Right cardiac atrium (tissue), 5 donors: ENCODE measurements around the gene HIVEP2. TPM values are rescaled to one million over a fixed set of nuclear protein-coding genes. Genes with fewer than 3 reads are reported as not detected.
A peak's percentile ranks its signal among the peaks of the same experiment; 100 is the strongest.

ENCODE experiments used
- ATAC-seq, 2 donors: fragments of 200-7000 bp; cut with Tn5 transposase; one replicate each; pipeline versions ENCODE4 v1.8.0 to v1.9.1; 2020; ENCODE audit warnings: moderate library complexity in 2 of 2, mild to moderate bottlenecking in 1 of 2
- DNase-seq, 3 donors: peaks; one replicate each; pipeline ENCODE4 v3.0.0-alpha.2; 2020
- H3K27ac ChIP-seq: one replicate; pipeline ENCODE4 v1.5.1; 2013; ENCODE audit warnings: mild to moderate bottlenecking, low read length, control low read depth, moderate library complexity
- H3K27me3 ChIP-seq: one replicate; pipeline ENCODE4 v1.6.1; 2013; ENCODE audit not compliant: control insufficient read depth, insufficient read depth
- H3K4me1 ChIP-seq: one replicate; pipeline ENCODE4 v1.6.1; 2013; ENCODE audit warnings: low read length; ENCODE audit not compliant: control insufficient read depth, insufficient read depth
- H3K4me3 ChIP-seq: one replicate; pipeline ENCODE4 v1.5.1; 2013; ENCODE audit warnings: low read length, control low read depth
- H3K9me3 ChIP-seq: one replicate; pipeline ENCODE4 v1.6.1; 2013; ENCODE audit warnings: low read length; ENCODE audit not compliant: control insufficient read depth
- WGBS: extraction: QIAGEN DNeasy Blood & Tissue Kit; methylation state at CpG from one replicate; pipeline ENCODE4 v1.1.7; 2013; 5-methylcytosine and 5-hydroxymethylcytosine counted together
- intact Hi-C, 4 donors: fragments of 100-400 bp; cut with DNase I; formaldehyde crosslinking; loops; one replicate each; pipeline versions ENCODE4 v1.11.0 to v1.14.0; 2022 to 2023
- polyA plus RNA-seq: library from polyadenylated mRNA; stranded (reverse); fragments of 200-250 nt; gene quantifications from one replicate; pipeline ENCODE4 v1.2.3, GENCODE V29; 2013
- total RNA-seq, 4 donors: library from RNA; stranded (reverse); fragmentation: NEBNext Ultra II Directional; extraction: Animal tissue kit (Norgen Biotek cat#: 25700); gene quantifications; one replicate each; pipeline ENCODE4 v1.2.1, GENCODE V29; 2021
- donor health status: healthy with polysubstance abuse.
- donor health status: DM: no; HTN: yes; CAD: no.
- donor health status: DM: no; HTN: no; CAD: no.
- donor health status: DM: no; HTN: yes; CAD: no; lungs with severe emphysema.
- donor health status: DM: yes; HTN: yes; CAD: no.

HIVEP2 gene
- total and polyA plus RNA-seq, 5 donors: 4.5 to 29.0 (median 15.6) TPM

DNA sequence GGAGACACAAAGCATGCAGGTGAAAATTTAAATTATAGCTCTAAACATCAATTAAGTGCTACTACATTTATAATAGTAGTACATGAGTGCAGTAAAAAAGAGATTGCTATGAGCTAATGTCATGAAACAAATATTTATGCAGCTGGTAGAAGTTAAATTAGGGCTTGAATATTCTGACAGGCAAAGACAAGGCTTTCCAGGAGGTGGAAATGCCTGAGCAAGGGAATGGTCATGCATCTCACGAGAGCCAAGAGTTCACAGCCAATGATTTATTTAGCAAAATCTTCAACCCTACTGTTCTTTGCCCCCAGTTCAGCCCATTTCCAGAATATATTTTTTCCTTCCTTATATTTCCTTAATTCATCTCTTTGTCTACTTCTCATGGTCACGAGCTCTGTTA lies 128.9 kb downstream of the HIVEP2 start:
- no peak overlapping the region for H3K27ac ChIP-seq
- DNase-seq: no peak
- no peak overlapping the region for H3K4me3 ChIP-seq
- WGBS: 40% methylated on average over 2 of the region's 2 CpGs
- intact Hi-C loops: no loop called here
- ATAC-seq: no peak
- H3K9me3 ChIP-seq: no peaks in the 10 kb centered on the region
- H3K27me3 ChIP-seq: no peaks in the 10 kb centered on the region
- peaks cover 3% of the 10 kb centered on the region for H3K4me1 ChIP-seq

DNA sequence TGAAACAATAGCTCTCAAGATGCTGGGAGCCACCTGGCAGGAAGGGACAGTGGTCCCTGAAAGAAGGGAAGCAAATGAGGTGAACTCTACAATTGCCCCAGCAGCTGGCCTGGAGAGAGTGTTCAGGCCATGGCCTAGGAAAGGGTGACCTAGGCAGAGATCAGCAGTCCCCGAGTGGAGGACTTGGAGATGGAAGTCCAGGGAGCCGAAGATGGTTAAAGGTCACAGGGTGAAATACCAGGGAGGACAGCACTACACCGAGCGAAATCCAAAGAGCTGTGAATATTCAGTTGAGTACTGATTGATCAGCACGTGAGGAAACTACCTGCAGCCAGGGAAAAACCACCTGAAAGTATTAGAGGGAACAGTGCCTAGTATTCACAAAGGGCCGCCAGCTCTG lies 133.1 kb downstream of the HIVEP2 start:
- WGBS: 91% methylated on average over 6 of the region's 6 CpGs
- no peak for ATAC-seq
- H3K9me3 ChIP-seq: no peaks in the 10 kb centered on the region
- intact Hi-C loops: no loop called here
- no peak overlapping the region for H3K27ac ChIP-seq
- H3K27me3 ChIP-seq: no peaks in the 10 kb centered on the region
- H3K4me3 ChIP-seq: no peak overlapping the region
- peaks cover 3% of the 10 kb centered on the region for H3K4me1 ChIP-seq
- DNase-seq: no peak

DNA sequence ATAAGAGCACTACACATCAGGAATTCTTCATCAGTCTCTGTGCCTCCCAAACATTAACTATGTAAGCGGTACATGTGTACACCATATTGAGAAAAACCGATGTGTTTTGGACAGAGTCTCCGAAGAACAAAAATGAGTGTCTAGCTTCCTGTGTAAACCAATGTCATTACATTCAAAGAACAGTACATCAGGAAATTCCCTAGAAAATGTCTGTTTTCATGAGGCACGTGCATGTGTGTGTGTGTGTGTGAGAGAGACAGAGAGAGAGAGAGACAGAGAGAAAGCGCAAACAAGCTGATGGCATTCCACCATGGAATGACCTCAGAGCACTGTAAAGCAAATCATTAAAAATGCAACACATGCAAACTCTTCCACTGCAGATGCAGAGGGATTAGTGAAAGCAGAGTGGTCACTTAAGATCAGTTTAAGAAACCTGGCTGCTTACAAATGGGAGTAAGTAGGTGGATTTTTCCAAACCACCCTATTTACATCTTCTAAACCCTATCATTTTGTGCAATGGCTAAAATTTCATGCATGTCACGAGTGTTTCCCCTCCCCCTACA lies 133.9 kb downstream of the HIVEP2 start:
- Histone ChIP-seq H3K4me1 (peaks cover 2% of the 10 kb centered on the region), H3K27me3 (no peaks in the 10 kb centered on the region), H3K27ac (no peak overlapping the region), H3K4me3 (no peak overlapping the region), H3K9me3 (no peaks in the 10 kb centered on the region)
- ATAC-seq: no peak
- no peak for DNase-seq
- 65% methylated on average over 6 of the region's 6 CpGs for WGBS
- intact Hi-C loops: no loop called here

DNA sequence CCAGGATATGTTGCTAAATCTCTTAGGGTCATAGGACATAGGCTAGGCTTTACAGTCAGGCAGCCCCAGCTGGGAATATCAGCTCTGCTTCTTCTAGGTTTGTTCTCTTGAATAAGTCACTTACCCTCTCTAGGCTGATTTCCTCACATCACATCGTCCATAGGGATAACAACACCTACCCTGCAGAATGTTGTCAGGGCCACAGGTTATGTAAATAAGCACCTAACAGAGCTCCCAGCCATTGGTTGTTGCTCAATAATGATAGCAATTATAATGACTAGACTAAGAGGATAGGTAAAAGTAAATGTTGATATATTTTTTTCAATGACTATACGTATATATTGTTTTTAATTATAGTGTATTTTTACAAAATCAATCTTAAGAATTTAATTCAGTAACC lies 135.0 kb downstream of the HIVEP2 start:
- H3K4me1 ChIP-seq: peaks cover 3% of the 10 kb centered on the region
- intact Hi-C loops: no loop called here
- WGBS: 92% methylated on average over 2 of the region's 2 CpGs
- H3K4me3 ChIP-seq: no peak overlapping the region
- H3K9me3 ChIP-seq: no peaks in the 10 kb centered on the region
- no peak for ATAC-seq
- no peak for DNase-seq
- no peaks in the 10 kb centered on the region for H3K27me3 ChIP-seq
- no peak overlapping the region for H3K27ac ChIP-seq

DNA sequence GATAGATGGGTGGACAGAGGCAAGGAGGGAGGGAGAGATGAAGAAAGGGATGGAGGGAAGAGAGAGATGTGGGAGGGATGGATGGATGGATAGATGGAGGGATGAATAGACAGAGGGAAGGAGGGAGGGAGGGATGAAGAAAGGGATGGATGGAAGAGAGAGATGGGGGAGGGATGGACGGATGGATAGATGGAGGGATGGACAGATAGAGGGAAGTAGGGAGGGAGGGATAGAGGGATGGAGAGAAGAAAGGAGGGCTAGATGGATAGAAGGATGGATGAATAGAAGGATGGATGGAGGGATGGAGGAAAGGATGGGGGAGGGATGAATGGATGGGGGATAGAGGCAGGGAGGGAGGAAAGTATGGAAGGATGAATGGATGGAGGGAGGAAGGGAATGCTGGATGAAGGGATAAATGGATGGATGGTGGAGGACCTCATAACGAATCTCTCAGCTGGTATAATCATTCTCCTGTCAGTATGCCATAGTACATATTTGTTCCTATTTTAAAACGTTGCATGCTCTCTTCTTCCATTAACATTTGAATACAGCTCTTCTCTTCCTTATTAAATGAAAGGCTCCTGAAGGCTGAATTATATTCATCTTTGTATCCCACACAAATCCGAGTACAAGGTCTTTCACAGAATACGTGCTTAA lies 136.4 kb downstream of the HIVEP2 start:
- Histone ChIP-seq H3K27me3 (no peaks in the 10 kb centered on the region), H3K27ac (no peak overlapping the region), H3K4me1 (peaks cover 2% of the 10 kb centered on the region), H3K4me3 (no peak overlapping the region), H3K9me3 (no peaks in the 10 kb centered on the region)
- WGBS: 95% methylated on average over 5 of the region's 5 CpGs
- DNase-seq: no peak
- intact Hi-C loops: no loop called here
- ATAC-seq: no peak

DNA sequence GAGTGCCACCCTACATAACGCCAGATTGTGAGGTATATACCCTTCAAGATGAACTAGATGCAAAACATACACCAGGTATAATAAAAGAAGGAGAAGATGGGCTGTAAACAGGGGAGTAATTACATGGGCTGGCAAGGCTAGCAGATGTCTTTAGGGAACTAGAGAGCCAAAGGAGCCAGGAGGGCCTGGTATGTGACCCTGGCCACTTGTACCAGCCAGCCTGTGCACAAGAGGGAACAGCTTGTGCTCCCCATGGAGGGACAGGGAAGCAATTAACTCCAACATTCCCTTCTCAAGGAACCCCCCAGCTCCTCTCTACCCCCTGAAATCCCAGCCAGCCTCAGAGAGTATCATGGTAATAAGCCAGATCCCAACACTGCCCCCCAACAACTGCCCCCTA lies 139.9 kb downstream of the HIVEP2 start:
- ATAC-seq: peak in 1 of 2 donors; percentile 67
- no peak overlapping the region for H3K27ac ChIP-seq
- H3K9me3 ChIP-seq: no peaks in the 10 kb centered on the region
- H3K27me3 ChIP-seq: no peaks in the 10 kb centered on the region
- intact Hi-C loops: no loop called here
- WGBS: 98% methylated on average over 1 of the region's 1 CpG
- H3K4me1 ChIP-seq: peaks cover 5% of the 10 kb centered on the region
- H3K4me3 ChIP-seq: no peak overlapping the region
- DNase-seq: no peak

DNA sequence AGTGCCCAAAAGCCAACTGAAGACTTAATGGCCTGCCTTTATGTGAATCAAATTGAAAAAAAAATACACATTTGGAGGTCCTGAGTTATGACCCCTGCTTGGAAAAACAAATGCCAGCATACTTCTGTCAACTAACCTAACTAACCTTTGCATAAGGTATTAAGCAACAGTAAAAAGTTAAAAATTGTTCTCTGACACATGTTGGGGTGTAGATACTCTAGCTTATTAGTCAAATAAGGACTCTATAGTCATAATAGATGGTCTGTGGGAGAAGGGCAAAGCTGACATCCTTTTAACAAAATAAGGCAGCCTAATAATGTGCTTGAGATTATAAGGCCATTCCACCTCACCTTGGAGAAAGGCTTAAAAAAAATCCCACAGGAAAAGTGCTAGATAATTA lies 140.5 kb downstream of the HIVEP2 start:
- ATAC-seq: no peak

DNA sequence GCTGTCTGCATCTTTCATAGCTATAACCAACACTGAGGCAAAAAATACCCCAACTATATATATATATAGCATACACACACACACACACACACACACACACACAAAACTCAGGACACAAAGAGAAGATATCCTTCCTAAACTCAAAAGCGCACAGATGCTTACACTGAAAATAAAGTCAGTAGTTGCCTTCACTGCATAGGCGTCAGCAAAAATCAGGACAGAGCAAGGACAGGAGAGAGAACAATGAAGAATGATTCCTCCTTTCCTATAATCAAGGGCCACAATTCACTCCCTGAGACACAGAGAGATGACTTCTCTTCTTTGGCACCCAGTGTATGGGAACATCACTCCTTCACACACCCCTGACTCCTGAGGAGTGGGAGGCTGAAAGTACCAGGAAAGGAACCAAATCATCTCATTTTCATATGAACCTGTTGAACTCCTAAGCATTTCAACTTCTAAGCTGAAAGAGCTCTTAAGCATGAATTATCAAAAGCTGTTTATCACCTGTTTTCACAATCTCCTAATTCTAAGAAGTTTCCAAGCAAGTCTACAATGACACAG lies 141.4 kb downstream of the HIVEP2 start:
- no peak overlapping the region for H3K4me3 ChIP-seq
- intact Hi-C loops: no loop called here
- 92% methylated on average over 2 of the region's 2 CpGs for WGBS
- DNase-seq: no peak
- peaks cover 5% of the 10 kb centered on the region for H3K4me1 ChIP-seq
- no peak for ATAC-seq
- H3K27ac ChIP-seq: no peak overlapping the region
- H3K27me3 ChIP-seq: no peaks in the 10 kb centered on the region
- no peaks in the 10 kb centered on the region for H3K9me3 ChIP-seq

More for the DNA sequence above, 140.5 kb downstream of the HIVEP2 start:
- DNase-seq: no peak
- Histone ChIP-seq H3K27me3 (no peaks in the 10 kb centered on the region), H3K4me1 (peaks cover 5% of the 10 kb centered on the region), H3K9me3 (no peaks in the 10 kb centered on the region), H3K27ac (no peak overlapping the region), H3K4me3 (no peak overlapping the region)
- intact Hi-C loops: no loop called here

DNA sequence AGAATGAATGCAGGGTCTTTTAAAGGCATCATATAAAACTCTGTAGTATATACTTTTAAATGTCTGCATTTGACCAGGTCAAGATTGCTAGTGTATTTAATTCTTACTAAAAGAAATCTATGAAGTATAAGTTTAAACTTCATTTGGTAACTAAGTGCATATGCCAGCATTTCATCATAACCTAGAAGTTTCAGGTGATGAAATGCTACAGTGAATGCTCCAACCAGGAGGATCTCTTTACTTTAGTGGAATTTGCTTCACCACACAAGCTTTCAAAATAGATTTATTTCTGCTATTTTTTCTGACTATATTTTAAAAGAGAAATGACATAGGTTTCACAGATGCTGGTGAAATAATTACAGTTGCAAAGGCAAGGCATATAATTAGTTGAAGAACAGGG lies 141.9 kb downstream of the HIVEP2 start:
- Histone ChIP-seq H3K9me3 (no peaks in the 10 kb centered on the region), H3K27ac (no peak overlapping the region), H3K4me1 (peaks cover 7% of the 10 kb centered on the region), H3K27me3 (no peaks in the 10 kb centered on the region), H3K4me3 (no peak overlapping the region)
- ATAC-seq (no peak), DNase-seq (no peak)
- intact Hi-C loops: no loop called here

DNA sequence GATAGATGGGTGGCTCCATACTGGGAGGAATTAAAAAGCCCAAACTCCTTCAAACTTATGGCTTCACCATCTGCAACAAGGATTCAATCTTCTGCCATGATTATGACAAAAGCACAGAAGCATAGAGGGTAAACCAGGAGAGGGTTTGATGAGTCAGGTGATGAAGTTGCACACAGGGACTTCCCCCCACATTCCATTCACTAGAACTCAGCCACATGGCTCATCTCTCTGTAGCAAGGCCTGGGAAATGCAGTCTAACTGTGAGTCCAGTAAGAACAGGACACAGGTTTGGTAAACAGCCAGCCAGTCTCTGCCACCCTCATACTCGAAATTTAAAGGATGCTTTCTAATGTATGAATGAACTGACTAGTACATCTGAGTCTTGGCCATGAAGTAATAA lies 142.9 kb downstream of the HIVEP2 start:
- WGBS: 29% methylated on average over 1 of the region's 1 CpG

DNA sequence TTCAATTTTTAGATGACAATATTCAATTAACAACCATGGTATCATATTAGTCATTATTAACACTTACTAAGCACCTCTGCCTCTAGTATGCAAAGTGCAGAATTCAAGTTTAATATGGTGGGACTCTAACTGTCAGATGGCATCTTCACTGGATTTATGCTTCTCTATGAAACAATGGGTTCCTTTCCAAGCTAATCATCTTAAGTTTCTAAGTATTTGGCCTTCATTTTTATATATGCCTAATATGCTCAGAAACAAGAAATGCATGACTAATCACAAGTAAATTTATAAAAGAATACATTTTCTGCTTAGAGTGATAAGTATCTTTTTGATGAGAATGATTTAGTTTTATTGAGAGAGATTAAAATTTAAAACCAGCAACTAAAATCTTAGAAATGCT lies 144.7 kb downstream of the HIVEP2 start:
- Histone ChIP-seq H3K27me3 (no peaks in the 10 kb centered on the region), H3K4me1 (peaks cover 12% of the 10 kb centered on the region), H3K27ac (no peak overlapping the region), H3K4me3 (no peak overlapping the region), H3K9me3 (no peaks in the 10 kb centered on the region)
- DNase-seq: no peak
- ATAC-seq: no peak
- intact Hi-C loops: no loop called here

More for the DNA sequence above, 142.9 kb downstream of the HIVEP2 start:
- Histone ChIP-seq H3K9me3 (no peaks in the 10 kb centered on the region), H3K4me1 (peaks cover 7% of the 10 kb centered on the region), H3K27ac (no peak overlapping the region), H3K27me3 (no peaks in the 10 kb centered on the region), H3K4me3 (no peak overlapping the region)
- intact Hi-C loops: no loop called here
- no peak for DNase-seq
- ATAC-seq: peak; percentile 66 to 80
